Neural cell (in vitro differentiated cells): ENCODE measurements around the gene C4BPB. TPM values are rescaled to one million over a fixed set of nuclear protein-coding genes. Genes with fewer than 3 reads are reported as not detected.

ENCODE experiments used
- H2AFZ ChIP-seq: fragments of 200-600, 300-800 bp; sonication (generic), shearing (Covaris generic); 2 replicates; pipeline ENCODE4 v1.6.0; 2014; ENCODE audit warnings: low read depth, mild to moderate bottlenecking, antibody characterized with exemption, low read length, moderate library complexity
- H3F3A ChIP-seq: fragments of 200-600 bp; shearing (Covaris generic); 2 replicates; pipeline ENCODE4 v1.6.1; 2016; ENCODE audit warnings: mild to moderate bottlenecking, moderate library complexity, mixed read lengths, antibody characterized with exemption, low read length; ENCODE audit not compliant: insufficient read depth, poor library complexity, severe bottlenecking
- H3K27ac ChIP-seq: fragments of 200-600, 300-800 bp; sonication (generic), shearing (Covaris generic); 2 replicates; pipeline ENCODE4 v1.5.1; 2014; ENCODE audit warnings: mild to moderate bottlenecking, low read length, moderate library complexity
- H3K27me3 ChIP-seq: fragments of 300-800, 200-600 bp; sonication (generic), shearing (Covaris generic); 2 replicates; pipeline ENCODE4 v1.6.0; 2014; ENCODE audit warnings: mild to moderate bottlenecking, low read depth, low read length, moderate library complexity; ENCODE audit not compliant: insufficient read depth
- H3K36me3 ChIP-seq: fragments of 300-800, 200-600 bp; sonication (generic), shearing (Covaris generic); 2 replicates; pipeline ENCODE4 v1.5.1; 2014; ENCODE audit warnings: mild to moderate bottlenecking, antibody characterized with exemption, low read length, moderate library complexity; ENCODE audit not compliant: insufficient read depth
- H3K4me2 ChIP-seq: fragments of 300-800, 200-600 bp; sonication (generic), shearing (Covaris generic); 2 replicates; pipeline ENCODE4 v1.6.0; 2014; ENCODE audit warnings: mild to moderate bottlenecking, low read length
- H3K4me3 ChIP-seq: fragments of 300-800, 200-600 bp; sonication (generic), shearing (Covaris generic); 2 replicates; pipeline ENCODE4 v1.5.1; 2014; ENCODE audit warnings: mild to moderate bottlenecking, low read length, moderate library complexity
- H3K79me2 ChIP-seq: fragments of 200-600 bp; shearing (Covaris generic); replicated peaks from 2 replicates; pipeline ENCODE4 v1.6.0; 2014; ENCODE audit warnings: mild to moderate bottlenecking, low read length, moderate library complexity; ENCODE audit not compliant: insufficient read depth
- H3K9ac ChIP-seq: fragments of 300-800, 200-600 bp; sonication (generic), shearing (Covaris generic); 2 replicates; pipeline ENCODE4 v1.6.1; 2016; ENCODE audit warnings: mild to moderate bottlenecking, low read length, mixed read lengths
- H3K9me2 ChIP-seq: fragments of 200-600 bp; shearing (Covaris generic); 2 replicates; pipeline ENCODE4 v1.6.1; 2016; ENCODE audit warnings: mild to moderate bottlenecking, low read length, mixed read lengths; ENCODE audit not compliant: insufficient read depth
- H3K9me3 ChIP-seq: fragments of 200-600, 300-800 bp; sonication (generic), shearing (Covaris generic); 2 replicates; pipeline ENCODE4 v1.6.1; 2016; ENCODE audit warnings: mild to moderate bottlenecking, mixed run types, low read length, moderate library complexity, mixed read lengths
- H4K20me1 ChIP-seq: fragments of 200-600 bp; shearing (Covaris generic); 2 replicates; pipeline ENCODE4 v1.6.1; 2016; ENCODE audit warnings: mild to moderate bottlenecking, mixed run types; ENCODE audit not compliant: insufficient read depth
- EP300 ChIP-seq: fragments of 450-650 bp; conservative IDR thresholded peaks from 2 replicates; pipeline ENCODE4 v1.6.1; 2014; ENCODE audit warnings: antibody characterized with exemption, mild to moderate bottlenecking, moderate library complexity; ENCODE audit not compliant: poor library complexity, severe bottlenecking
- EZH2 ChIP-seq: fragments of 200-600, 300-800 bp; shearing (Covaris generic), sonication (generic); IDR thresholded peaks from 2 replicates; pipeline ENCODE4 v1.6.1; 2014; ENCODE audit warnings: antibody characterized with exemption, low read length, borderline replicate concordance, mild to moderate bottlenecking; ENCODE audit not compliant: insufficient read depth, poor library complexity, severe bottlenecking
- MXI1 ChIP-seq: fragments of 450-650 bp; conservative IDR thresholded peaks from 2 replicates; pipeline ENCODE4 v1.6.1; 2014; ENCODE audit warnings: antibody characterized with exemption, mild to moderate bottlenecking; ENCODE audit not compliant: poor library complexity, severe bottlenecking
- POLR2AphosphoS5 ChIP-seq: IDR thresholded peaks from 2 replicates; pipeline ENCODE4 v1.6.1; 2012
- RAD21 ChIP-seq: fragments of 450-650 bp; conservative IDR thresholded peaks from 2 replicates; pipeline ENCODE4 v1.6.1; 2014; ENCODE audit warnings: antibody characterized with exemption, mild to moderate bottlenecking, moderate library complexity
- REST ChIP-seq: IDR thresholded peaks from 2 replicates; pipeline ENCODE4 v1.6.1; 2012; ENCODE audit warnings: borderline replicate concordance
- SMC3 ChIP-seq: fragments of 450-650 bp; conservative IDR thresholded peaks from 2 replicates; pipeline ENCODE4 v1.6.1; 2014; ENCODE audit warnings: antibody characterized with exemption, mild to moderate bottlenecking, moderate library complexity; ENCODE audit not compliant: poor library complexity
- TAF1 ChIP-seq: IDR thresholded peaks from 2 replicates; pipeline ENCODE4 v1.6.1; 2012; ENCODE audit warnings: low read depth
- polyA plus RNA-seq: library from polyadenylated mRNA; depleted of rRNA; stranded (reverse); fragments of >200 nt; gene quantifications from 2 replicates; pipeline ENCODE4 v1.2.3, GENCODE V29; 2014
- TF ChIP-seq, protein P1 (sequence below): fragments of 450-650 bp; IDR thresholded peaks from 2 replicates; pipeline ENCODE4 v1.5.1; 2014; ENCODE audit warnings: antibody characterized with exemption, mild to moderate bottlenecking, moderate library complexity; ENCODE audit not compliant: poor library complexity, severe bottlenecking

C4BPB gene
- polyA plus RNA-seq, 1 donor from 2014 or later, result not detected

GRCh38 chr1:207076181-207076955 lies 12.3 kb upstream of the C4BPB start:
- Histone ChIP-seq H3F3A (no peaks in the 10 kb centered on the region), H3K27me3 (no peaks in the 10 kb centered on the region)

DNA sequence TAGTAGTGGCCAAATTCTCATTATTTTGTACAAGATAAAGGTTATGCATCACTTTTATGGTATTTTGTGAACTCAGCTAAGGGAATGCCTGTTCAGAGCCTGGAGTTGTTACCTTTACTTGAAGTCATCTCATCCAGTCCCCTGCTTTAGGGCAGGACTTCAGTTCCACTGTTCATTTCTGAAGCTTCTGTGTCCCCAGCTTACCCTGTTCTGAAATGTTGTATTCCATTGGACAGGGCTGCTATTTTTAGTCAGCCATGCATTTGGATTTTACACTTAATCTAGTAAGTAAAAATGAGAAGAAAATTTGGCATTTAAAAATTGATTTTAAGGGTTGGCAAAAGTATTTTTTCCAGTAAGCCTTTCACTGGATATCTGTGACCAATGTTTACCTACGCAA lies 11.6 kb upstream of the C4BPB start:
- no peak overlapping the region for H3K27ac ChIP-seq
- H3F3A ChIP-seq, result no peaks in the 10 kb centered on the region
- no peak overlapping the region for H3K4me2 ChIP-seq
- no peak overlapping the region for H2AFZ ChIP-seq
- no peaks in the 10 kb centered on the region for H3K27me3 ChIP-seq
- H3K79me2 ChIP-seq, result no peaks in the 10 kb centered on the region
- no peaks in the 10 kb centered on the region for H3K36me3 ChIP-seq
- no peaks in the 10 kb centered on the region for H4K20me1 ChIP-seq
- H3K4me3 ChIP-seq, result no peak overlapping the region
- H3K9ac ChIP-seq, result no peak overlapping the region
- no peaks in the 10 kb centered on the region for H3K9me3 ChIP-seq
- H3K9me2 ChIP-seq, result no peaks in the 10 kb centered on the region
- TF ChIP-seq SMC3, result no peak
- TF ChIP-seq, protein P1, sequence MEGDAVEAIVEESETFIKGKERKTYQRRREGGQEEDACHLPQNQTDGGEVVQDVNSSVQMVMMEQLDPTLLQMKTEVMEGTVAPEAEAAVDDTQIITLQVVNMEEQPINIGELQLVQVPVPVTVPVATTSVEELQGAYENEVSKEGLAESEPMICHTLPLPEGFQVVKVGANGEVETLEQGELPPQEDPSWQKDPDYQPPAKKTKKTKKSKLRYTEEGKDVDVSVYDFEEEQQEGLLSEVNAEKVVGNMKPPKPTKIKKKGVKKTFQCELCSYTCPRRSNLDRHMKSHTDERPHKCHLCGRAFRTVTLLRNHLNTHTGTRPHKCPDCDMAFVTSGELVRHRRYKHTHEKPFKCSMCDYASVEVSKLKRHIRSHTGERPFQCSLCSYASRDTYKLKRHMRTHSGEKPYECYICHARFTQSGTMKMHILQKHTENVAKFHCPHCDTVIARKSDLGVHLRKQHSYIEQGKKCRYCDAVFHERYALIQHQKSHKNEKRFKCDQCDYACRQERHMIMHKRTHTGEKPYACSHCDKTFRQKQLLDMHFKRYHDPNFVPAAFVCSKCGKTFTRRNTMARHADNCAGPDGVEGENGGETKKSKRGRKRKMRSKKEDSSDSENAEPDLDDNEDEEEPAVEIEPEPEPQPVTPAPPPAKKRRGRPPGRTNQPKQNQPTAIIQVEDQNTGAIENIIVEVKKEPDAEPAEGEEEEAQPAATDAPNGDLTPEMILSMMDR, result no peak
- no peak for TF ChIP-seq EZH2
- TF ChIP-seq MXI1, result no peak
- TF ChIP-seq POLR2AphosphoS5, result no peak
- no peak for TF ChIP-seq EP300
- TF ChIP-seq REST, result no peak
- no peak for TF ChIP-seq TAF1
- TF ChIP-seq RAD21, result no peak

More at GRCh38 chr1:207076181-207076955, 12.3 kb upstream of the C4BPB start:
- H3K4me3 ChIP-seq, result no peak overlapping the region
- no peak overlapping the region for H2AFZ ChIP-seq
- no peaks in the 10 kb centered on the region for H4K20me1 ChIP-seq
- H3K9ac ChIP-seq, result no peak overlapping the region
- H3K36me3 ChIP-seq, result no peaks in the 10 kb centered on the region
- TF ChIP-seq MXI1 (no peak), RAD21 (no peak), EP300 (no peak), POLR2AphosphoS5 (no peak)
- TF ChIP-seq, protein P1, result no peak
- H3K79me2 ChIP-seq, result no peaks in the 10 kb centered on the region
- H3K9me3 ChIP-seq, result no peaks in the 10 kb centered on the region
- H3K4me2 ChIP-seq, result no peak overlapping the region
- H3K9me2 ChIP-seq, result no peaks in the 10 kb centered on the region
- no peak overlapping the region for H3K27ac ChIP-seq
